ENCODE data around the gene PAPPA. TPM values are rescaled to one million over a fixed set of nuclear protein-coding genes. Genes with fewer than 3 reads are reported as not detected.

Gene PAPPA
- total and polyA plus RNA-seq, 2 of the 8 experiments (the other 6 are each of a cell fraction or from before 2014, with no cell fraction given) = 0.18 to 0.63 TPM

- H2BK120ac ChIP-seq (replicated peaks; ENCODE audit: low read depth, low read length) = no peak overlapping the region
- H2BK5ac ChIP-seq (ENCODE audit: low read depth, low read length) = no peak overlapping the region
- FAIRE-seq (no peak), DNase-seq (ENCODE audit: low read depth in 1 of 2, low spot score in 2 of 2) (no peak)
- ChIA-PET POLR2A (ENCODE audit: partially characterized antibody) (no interaction called here), CTCF (ENCODE audit: partially characterized antibody) (interaction anchor here (2.1 kb wide), 1 partner anchor 18 kb away, joined by 6 read pairs; no protein-coding TSS in a partner anchor)
- no peaks in the 10 kb centered on the region for H3K79me2 ChIP-seq (ENCODE audit: control insufficient read depth in 1 of 2, insufficient read depth in 2 of 2, low read length in 2 of 2)
- TF ChIP-seq SIRT6 (IDR thresholded peaks at IDR 0.05; ENCODE audit: low read length) (no peak), RAD21 (IDR thresholded peaks at IDR 0.05 in 1 of 2, conservative IDR thresholded peaks at IDR 0.05 in 1 of 2; ENCODE audit: low read depth in 2 of 2, low read length in 2 of 2) (no peak), CBX8 (IDR thresholded peaks at IDR 0.05; ENCODE audit: borderline replicate concordance, low read depth, low read length) (no peak), CREB1 (IDR thresholded peaks at IDR 0.05) (no peak), NANOG (IDR thresholded peaks at IDR 0.05; ENCODE audit: insufficient read depth, low read depth, low read length, poor library complexity, severe bottlenecking) (no peak), KDM5A (IDR thresholded peaks at IDR 0.05; ENCODE audit: low read length) (no peak), HDAC2 (IDR thresholded peaks at IDR 0.05; ENCODE audit: borderline replicate concordance in 1 of 2, low read depth in 2 of 2, low read length in 2 of 2) (no peak), TAF1 (IDR thresholded peaks at IDR 0.05; ENCODE audit: low read depth, low read length) (no peak), BRCA1 (IDR thresholded peaks at IDR 0.05; ENCODE audit: low read depth, low read length) (no peak), CHD1 (IDR thresholded peaks at IDR 0.05; ENCODE audit: low read depth, low read length) (no peak), JUN (IDR thresholded peaks at IDR 0.05; ENCODE audit: low read depth, low read length) (no peak), EGR1 (IDR thresholded peaks at IDR 0.05; ENCODE audit: borderline replicate concordance, low read depth, low read length) (no peak), POU5F1 (IDR thresholded peaks at IDR 0.05; ENCODE audit: low read depth, low read length) (no peak), NRF1 (IDR thresholded peaks at IDR 0.05; ENCODE audit: low read depth, low read length) (no peak), EZH2 (IDR thresholded peaks at IDR 0.05; ENCODE audit: low read depth, low read length, severe bottlenecking) (no peak), POLR2AphosphoS5 (IDR thresholded peaks at IDR 0.05; ENCODE audit: low read depth, low read length) (no peak)
- H2AFZ ChIP-seq (ENCODE audit: low read length) = no peak overlapping the region
- no peak overlapping the region for H3K4me3 ChIP-seq (ENCODE audit: extremely low read depth in 1 of 4, insufficient read depth in 2 of 4, low read depth in 3 of 4, low read length in 4 of 4)
- H4K5ac ChIP-seq (ENCODE audit: insufficient read length, low read depth, low read length) = no peak overlapping the region
- no peaks in the 10 kb centered on the region for H3K9me3 ChIP-seq (ENCODE audit: insufficient read depth in 2 of 2, low read depth in 1 of 2, low read length in 1 of 2)
- H3K36me3 ChIP-seq (ENCODE audit: control insufficient read depth in 2 of 4, insufficient read depth in 4 of 4, low read length in 3 of 4) = no peaks in the 10 kb centered on the region
- H3K4ac ChIP-seq (replicated peaks; ENCODE audit: insufficient read length, low read depth, low read length) = no peak overlapping the region
- no peak overlapping the region for H3K27ac ChIP-seq (ENCODE audit: low read depth, low read length)
- H3K4me1 ChIP-seq (replicated peaks in 1 of 4; ENCODE audit: control insufficient read depth in 3 of 4, insufficient read depth in 4 of 4, low read length in 3 of 4) = no peaks in the 10 kb centered on the region
- no peak overlapping the region for H3K9ac ChIP-seq (replicated peaks in 1 of 4; ENCODE audit: extremely low read depth in 1 of 4, low read depth in 3 of 4, low read length in 3 of 4)
- H3K4me2 ChIP-seq (ENCODE audit: insufficient read depth in 1 of 2, low read depth in 2 of 2, low read length in 2 of 2) = no peak overlapping the region
- H4K8ac ChIP-seq (ENCODE audit: extremely low read depth, insufficient read depth, low read length) = no peak overlapping the region
- H2BK12ac ChIP-seq (ENCODE audit: low read depth, low read length) = no peak overlapping the region
- H3K56ac ChIP-seq (replicated peaks; ENCODE audit: insufficient read length, low read depth, low read length) = no peak overlapping the region
- H3K18ac ChIP-seq (ENCODE audit: extremely low read depth, low read length) = no peak overlapping the region
- peaks cover 0 to 2% of the 10 kb centered on the region in 2 experiments for H4K20me1 ChIP-seq (replicated peaks in 1 of 2; ENCODE audit: control insufficient read depth in 1 of 2, insufficient read depth in 2 of 2, low read length in 2 of 2)
- no peak overlapping the region for H2AK5ac ChIP-seq (ENCODE audit: low read depth, low read length)
- H4K91ac ChIP-seq (replicated peaks; ENCODE audit: insufficient read length, low read length) = no peak overlapping the region
- no peak overlapping the region for H2BK15ac ChIP-seq (ENCODE audit: low read length)
- 100% methylated on average over 1 of the region's 1 CpG; no CpG with 5 or more reads in 1 of the 2 experiments for WGBS, 2 experiments (ENCODE audit: extremely low coverage in 1 of 2, insufficient coverage in 1 of 2, insufficient read length in 1 of 2, insufficient replicate concordance in 2 of 2, low coverage in 1 of 2, low lambda C conversion rate in 2 of 2, missing lambda C conversion rate in 1 of 2)
- no peak overlapping the region for H3K14ac ChIP-seq (ENCODE audit: insufficient read length)
- no peaks in the 10 kb centered on the region for H3K27me3 ChIP-seq (replicated peaks in 1 of 4; ENCODE audit: control insufficient read depth in 3 of 4, extremely low read depth in 1 of 4, insufficient read depth in 3 of 4, low read length in 3 of 4)
- no peaks in the 10 kb centered on the region for H3K79me1 ChIP-seq (ENCODE audit: low read depth, low read length)
- no peak overlapping the region for H2BK20ac ChIP-seq (ENCODE audit: low read length)
- no peaks in the 10 kb centered on the region for H3K23me2 ChIP-seq (ENCODE audit: low read depth, low read length)
- H3K23ac ChIP-seq (ENCODE audit: insufficient read length) = no peak overlapping the region
Observed at GRCh38 chr9:116405321-116405720, 251.7 kb downstream of the PAPPA start.

Data from H1 (cell line).